Right cardiac atrium (tissue), 5 donors: ENCODE measurements around the gene PLCH2. TPM values are rescaled to one million over a fixed set of nuclear protein-coding genes. Genes with fewer than 3 reads are reported as not detected.

Experiments used
- ATAC-seq, 2 donors: fragments of 200-7000 bp; cut with Tn5 transposase; one replicate each; pipeline versions ENCODE4 v1.8.0 to v1.9.1; 2020; ENCODE audit warnings: moderate library complexity in 2 of 2, mild to moderate bottlenecking in 1 of 2
- DNase-seq, 3 donors: peaks; one replicate each; pipeline ENCODE4 v3.0.0-alpha.2; 2020
- H3K27ac ChIP-seq: one replicate; pipeline ENCODE4 v1.5.1; 2013; ENCODE audit warnings: mild to moderate bottlenecking, low read length, control low read depth, moderate library complexity
- H3K27me3 ChIP-seq: one replicate; pipeline ENCODE4 v1.6.1; 2013; ENCODE audit not compliant: control insufficient read depth, insufficient read depth
- H3K4me1 ChIP-seq: one replicate; pipeline ENCODE4 v1.6.1; 2013; ENCODE audit warnings: low read length; ENCODE audit not compliant: control insufficient read depth, insufficient read depth
- H3K4me3 ChIP-seq: one replicate; pipeline ENCODE4 v1.5.1; 2013; ENCODE audit warnings: low read length, control low read depth
- H3K9me3 ChIP-seq: one replicate; pipeline ENCODE4 v1.6.1; 2013; ENCODE audit warnings: low read length; ENCODE audit not compliant: control insufficient read depth
- WGBS: extraction: QIAGEN DNeasy Blood & Tissue Kit; methylation state at CpG from one replicate; pipeline ENCODE4 v1.1.7; 2013; 5-methylcytosine and 5-hydroxymethylcytosine counted together
- intact Hi-C, 4 donors: fragments of 100-400 bp; cut with DNase I; formaldehyde crosslinking; loops; one replicate each; pipeline versions ENCODE4 v1.11.0 to v1.14.0; 2022 to 2023
- polyA plus RNA-seq: library from polyadenylated mRNA; stranded (reverse); fragments of 200-250 nt; gene quantifications from one replicate; pipeline ENCODE4 v1.2.3, GENCODE V29; 2013
- total RNA-seq, 4 donors: library from RNA; stranded (reverse); fragmentation: NEBNext Ultra II Directional; extraction: Animal tissue kit (Norgen Biotek cat#: 25700); gene quantifications; one replicate each; pipeline ENCODE4 v1.2.1, GENCODE V29; 2021
- donor health status: healthy with polysubstance abuse.
- donor health status: DM: no; HTN: yes; CAD: no.
- donor health status: DM: no; HTN: no; CAD: no.
- donor health status: DM: no; HTN: yes; CAD: no; lungs with severe emphysema.
- donor health status: DM: yes; HTN: yes; CAD: no.

Gene PLCH2
- total and polyA plus RNA-seq, 5 donors, result 0.08 to 0.64 (median 0.12) TPM; not detected in 1

DNA sequence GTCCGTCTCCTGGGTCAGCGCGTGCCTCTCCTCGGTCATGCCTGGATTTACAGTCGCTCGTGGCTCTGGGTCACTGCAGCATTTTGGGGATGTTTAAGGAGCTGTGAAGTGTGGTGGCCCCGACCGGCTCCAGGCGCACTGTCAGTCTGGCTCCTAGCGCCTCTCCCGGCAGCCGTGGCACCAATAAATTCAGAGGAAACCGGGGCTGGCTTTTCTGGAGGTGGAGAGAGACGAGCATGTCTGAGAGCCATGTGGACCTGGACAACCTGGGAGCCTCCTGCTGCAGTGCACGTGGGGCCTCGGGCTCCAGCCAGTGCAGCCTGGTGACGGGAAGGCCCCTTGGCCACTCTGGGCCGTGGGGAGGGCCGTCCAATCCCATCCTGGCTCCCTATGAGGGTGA lies 17.1 kb downstream of the PLCH2 start:
- intact Hi-C loops, result no loop called here
- no peak for DNase-seq
- Histone ChIP-seq H3K4me1 (no peaks in the 10 kb centered on the region), H3K27me3 (no peaks in the 10 kb centered on the region), H3K9me3 (no peaks in the 10 kb centered on the region), H3K4me3 (no peak overlapping the region), H3K27ac (no peak overlapping the region)
- ATAC-seq, result no peak
- WGBS, result 60% methylated on average over 19 of the region's 19 CpGs

DNA sequence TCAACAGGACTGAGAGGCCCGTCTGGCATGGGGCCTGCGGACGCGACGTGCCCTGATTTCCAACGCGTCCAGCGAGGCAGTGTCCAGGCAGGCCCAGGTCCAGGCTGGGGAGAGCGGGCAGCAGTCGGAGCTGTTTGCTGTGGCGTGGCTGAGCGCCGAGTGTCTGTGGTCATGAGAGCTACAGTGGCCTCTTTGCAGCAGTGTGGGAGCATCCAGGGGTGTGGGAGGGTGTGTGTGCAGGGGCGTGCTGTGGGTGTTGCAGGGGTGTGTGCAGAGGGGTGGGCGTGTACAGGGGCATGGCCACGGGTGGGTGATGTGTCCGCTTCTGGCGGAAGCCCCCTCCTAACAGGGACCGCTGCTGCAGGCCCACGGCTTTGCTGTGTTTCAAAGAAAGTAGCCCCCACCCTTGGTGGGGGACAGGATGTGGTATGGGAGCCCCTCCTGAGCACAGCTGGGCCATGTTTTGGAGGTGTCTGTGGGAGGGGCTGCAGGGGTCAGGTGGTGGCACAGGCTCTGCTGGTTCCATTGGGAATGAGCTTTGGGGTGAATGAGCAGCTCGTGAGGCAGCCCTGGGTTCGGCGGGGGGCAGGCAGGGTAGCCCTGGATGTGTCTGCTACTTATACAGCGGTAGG lies 17.7 kb downstream of the PLCH2 start:
- Histone ChIP-seq H3K4me1 (no peaks in the 10 kb centered on the region), H3K9me3 (no peaks in the 10 kb centered on the region), H3K27me3 (no peaks in the 10 kb centered on the region), H3K4me3 (no peak overlapping the region), H3K27ac (no peak overlapping the region)
- DNase-seq (no peak), ATAC-seq (no peak)
- intact Hi-C loops, result no loop called here
- WGBS, result 72% methylated on average over 24 of the region's 24 CpGs

DNA sequence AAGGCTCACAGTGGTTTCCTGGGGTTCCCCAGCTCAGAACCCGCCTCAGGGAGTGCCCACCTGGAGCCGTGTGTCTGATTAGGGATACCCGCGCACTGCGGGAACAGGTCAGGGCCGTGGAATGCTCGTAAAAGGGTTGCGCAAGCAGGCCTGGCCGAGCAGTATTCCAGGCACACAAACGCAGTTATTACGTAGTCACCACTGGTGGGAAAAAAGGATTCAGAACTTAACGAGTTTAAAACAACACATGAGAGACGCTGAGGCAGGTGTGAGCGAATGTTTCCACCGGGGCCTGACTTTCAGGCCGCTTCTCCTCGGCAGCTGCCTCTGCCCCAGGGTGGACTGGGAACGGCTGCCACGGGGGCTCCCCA lies 18.2 kb downstream of the PLCH2 start:
- intact Hi-C loops, result no loop called here
- no peaks in the 10 kb centered on the region for H3K27me3 ChIP-seq
- ATAC-seq (no peak), DNase-seq (no peak)
- WGBS, result 74% methylated on average over 19 of the region's 19 CpGs
- no peak overlapping the region for H3K4me3 ChIP-seq
- no peaks in the 10 kb centered on the region for H3K4me1 ChIP-seq
- H3K9me3 ChIP-seq, result no peaks in the 10 kb centered on the region
- no peak overlapping the region for H3K27ac ChIP-seq

DNA sequence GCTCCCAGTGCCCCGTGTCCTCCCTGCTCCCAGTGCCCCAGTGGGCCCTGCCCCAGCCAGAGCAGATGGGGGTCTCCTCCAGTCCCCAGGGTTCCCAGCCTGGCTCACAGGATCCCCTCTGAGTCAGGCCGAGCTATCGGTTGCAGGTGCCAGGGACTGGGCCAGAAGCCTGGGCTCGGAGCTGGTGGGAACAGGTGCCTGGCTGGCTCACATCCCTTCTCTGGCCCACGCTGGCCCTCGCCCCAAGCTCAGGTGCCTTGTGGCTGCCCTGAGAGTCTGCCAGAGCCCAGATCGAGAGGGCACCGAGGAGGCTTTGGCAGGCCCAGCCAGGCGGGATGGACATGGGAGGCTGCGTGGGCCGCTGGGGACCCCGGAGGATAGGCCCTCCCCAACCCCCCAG lies 18.9 kb downstream of the PLCH2 start:
- no peak overlapping the region for H3K4me3 ChIP-seq
- intact Hi-C loops, result no loop called here
- H3K27ac ChIP-seq, result no peak overlapping the region
- H3K4me1 ChIP-seq, result no peaks in the 10 kb centered on the region
- ATAC-seq (no peak), DNase-seq (no peak)
- WGBS, result 85% methylated on average over 12 of the region's 12 CpGs
- H3K27me3 ChIP-seq, result no peaks in the 10 kb centered on the region
- no peaks in the 10 kb centered on the region for H3K9me3 ChIP-seq

DNA sequence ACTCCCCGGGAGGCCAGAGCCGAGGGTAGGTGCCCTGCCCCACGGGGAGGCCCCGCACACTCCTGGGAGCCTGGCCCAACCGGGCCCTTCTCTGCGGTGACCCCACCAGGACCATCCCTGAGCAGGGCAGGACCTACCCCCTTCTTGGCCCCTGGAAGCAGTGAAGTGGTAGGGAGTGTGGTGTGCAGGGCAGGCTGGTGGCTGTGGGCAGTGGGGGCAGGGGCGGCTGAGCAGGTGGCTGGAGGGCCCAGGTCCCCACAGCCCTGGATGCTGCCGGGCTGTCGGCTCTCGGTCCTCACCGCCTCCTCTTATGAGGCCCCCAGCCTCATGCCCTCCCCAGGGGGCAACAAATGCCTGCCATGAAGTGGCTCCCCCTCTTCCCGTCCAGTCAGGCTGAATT lies 19.5 kb downstream of the PLCH2 start:
- Histone ChIP-seq H3K27me3 (no peaks in the 10 kb centered on the region), H3K4me1 (no peaks in the 10 kb centered on the region), H3K27ac (no peak overlapping the region), H3K9me3 (no peaks in the 10 kb centered on the region), H3K4me3 (no peak overlapping the region)
- WGBS, result 81% methylated on average over 12 of the region's 12 CpGs
- no peak for DNase-seq
- intact Hi-C loops, result no loop called here
- no peak for ATAC-seq

DNA sequence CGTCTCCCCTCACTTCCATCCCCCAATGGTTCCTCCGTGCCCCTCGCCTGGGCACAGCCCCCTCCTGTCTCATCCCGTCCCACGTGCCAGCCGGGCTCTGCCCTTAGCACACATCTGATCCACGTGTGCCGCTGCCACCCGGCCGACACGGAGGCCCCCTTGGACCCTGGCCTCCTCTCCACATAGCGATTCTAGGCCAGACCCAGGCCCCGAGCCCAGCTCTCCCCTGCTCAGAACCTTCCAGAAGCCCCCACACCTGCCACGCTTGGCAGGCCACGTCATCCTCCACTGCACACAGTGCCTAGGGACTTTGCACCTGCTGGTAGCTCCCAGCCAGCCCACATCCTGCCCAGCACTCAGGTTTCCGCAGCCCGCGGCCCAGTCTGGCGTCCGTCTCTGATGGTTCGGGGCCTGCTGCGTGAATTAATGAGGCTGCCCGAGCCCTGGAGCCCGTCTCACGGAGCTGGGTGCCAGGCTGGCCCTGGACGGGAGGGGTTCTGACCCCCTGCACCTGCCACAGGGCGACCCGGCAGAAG lies 20.1 kb downstream of the PLCH2 start:
- ATAC-seq, result no peak
- no peaks in the 10 kb centered on the region for H3K27me3 ChIP-seq
- H3K9me3 ChIP-seq, result no peaks in the 10 kb centered on the region
- H3K4me1 ChIP-seq, result no peaks in the 10 kb centered on the region
- WGBS, result 88% methylated on average over 28 of the region's 28 CpGs
- no peak for DNase-seq
- intact Hi-C loops, result no loop called here
- no peak overlapping the region for H3K4me3 ChIP-seq
- H3K27ac ChIP-seq, result no peak overlapping the region

DNA sequence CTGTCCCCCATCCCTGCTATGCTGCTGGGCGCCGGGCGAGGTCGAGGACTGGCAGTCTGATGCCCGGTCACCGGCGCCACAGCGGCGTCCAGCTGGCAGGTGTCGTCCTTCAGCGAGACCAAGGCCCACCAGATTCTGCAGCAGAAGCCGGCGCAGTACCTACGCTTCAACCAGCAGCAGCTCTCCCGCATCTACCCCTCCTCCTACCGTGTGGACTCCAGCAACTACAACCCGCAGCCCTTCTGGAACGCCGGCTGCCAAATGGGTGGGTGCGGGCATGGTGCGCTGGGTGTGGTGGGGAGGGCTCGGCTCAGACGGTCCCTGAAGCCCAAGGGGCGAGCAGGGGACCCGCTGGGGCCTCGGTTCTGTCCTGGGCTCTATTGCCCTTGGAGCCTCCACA lies 20.7 kb downstream of the PLCH2 start:
- intact Hi-C loops, result no loop called here
- DNase-seq (no peak), ATAC-seq (no peak)
- no peak overlapping the region for H3K27ac ChIP-seq
- no peaks in the 10 kb centered on the region for H3K9me3 ChIP-seq
- WGBS, result 86% methylated on average over 26 of the region's 26 CpGs
- no peak overlapping the region for H3K4me3 ChIP-seq
- no peaks in the 10 kb centered on the region for H3K4me1 ChIP-seq
- H3K27me3 ChIP-seq, result no peaks in the 10 kb centered on the region

DNA sequence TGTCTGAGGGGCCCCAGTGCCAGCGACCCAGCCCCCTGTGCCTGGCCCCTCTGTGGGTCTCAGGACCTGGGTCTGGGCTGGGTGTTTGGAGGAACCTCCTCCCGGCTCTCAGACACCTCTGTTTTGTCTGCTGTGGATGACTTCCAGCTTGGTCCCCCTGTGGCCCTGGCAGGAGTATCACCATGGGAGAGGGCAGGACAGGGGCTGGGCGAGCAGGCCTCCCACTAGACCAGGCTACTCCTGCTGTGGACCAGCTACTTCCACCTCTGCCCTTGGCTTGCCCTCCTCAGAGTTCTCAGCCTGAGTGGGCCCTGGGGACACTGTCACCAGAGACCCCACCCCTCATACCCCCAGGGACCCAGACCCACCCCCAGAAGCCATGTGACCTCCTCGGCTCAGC lies 21.8 kb downstream of the PLCH2 start:
- no peaks in the 10 kb centered on the region for H3K27me3 ChIP-seq
- intact Hi-C loops, result no loop called here

DNA sequence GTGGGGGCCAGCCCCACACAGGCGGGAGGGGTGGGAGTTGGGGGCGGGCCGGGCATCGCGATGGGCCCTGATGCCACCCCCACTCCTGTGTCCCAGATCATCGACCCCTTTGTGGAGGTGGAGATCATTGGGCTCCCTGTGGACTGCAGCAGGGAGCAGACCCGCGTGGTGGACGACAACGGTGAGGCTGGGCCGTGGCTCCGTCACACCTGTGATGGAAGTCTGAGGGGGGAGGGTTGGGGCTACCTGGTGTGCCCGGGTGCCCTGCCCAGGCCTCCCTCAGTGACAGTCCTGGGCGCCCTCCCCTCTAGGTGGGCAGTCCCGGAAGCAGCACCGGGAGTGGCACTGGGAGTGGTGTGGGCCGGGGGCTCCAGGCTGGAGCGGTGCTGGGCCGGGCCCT lies 22.6 kb downstream of the PLCH2 start:
- no peak for ATAC-seq
- intact Hi-C loops, result no loop called here
- WGBS, result 77% methylated on average over 19 of the region's 19 CpGs

More for the DNA sequence above, 21.8 kb downstream of the PLCH2 start:
- H3K9me3 ChIP-seq, result no peaks in the 10 kb centered on the region
- no peak for DNase-seq
- no peak overlapping the region for H3K4me3 ChIP-seq
- no peak for ATAC-seq
- no peak overlapping the region for H3K27ac ChIP-seq
- no peaks in the 10 kb centered on the region for H3K4me1 ChIP-seq
- 55% methylated on average over 4 of the region's 4 CpGs for WGBS

DNA sequence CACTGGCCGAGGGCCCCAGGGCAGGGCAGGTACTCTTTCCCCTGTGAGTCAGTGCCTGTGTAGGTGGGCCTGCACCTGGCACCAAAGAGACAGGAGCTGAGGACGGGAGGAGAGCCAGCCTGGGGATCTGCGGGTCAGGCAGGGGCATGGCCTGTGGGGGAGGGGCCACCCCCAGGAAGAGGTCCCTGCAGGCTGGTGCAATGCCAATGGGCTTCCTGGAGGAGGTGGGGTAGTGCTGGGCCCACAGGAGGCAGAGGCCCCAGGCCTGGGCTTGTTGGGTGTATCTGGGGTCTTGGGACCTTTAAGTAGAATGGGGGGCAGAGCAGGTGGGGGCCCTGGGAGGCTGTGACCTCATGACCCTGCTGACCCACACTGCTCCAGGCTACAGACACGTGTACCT lies 23.2 kb downstream of the PLCH2 start:
- H3K27me3 ChIP-seq, result no peaks in the 10 kb centered on the region
- ATAC-seq, result no peak
- intact Hi-C loops, result no loop called here

More for the DNA sequence above, 22.6 kb downstream of the PLCH2 start:
- Histone ChIP-seq H3K27me3 (no peaks in the 10 kb centered on the region), H3K27ac (no peak overlapping the region), H3K4me1 (no peaks in the 10 kb centered on the region), H3K9me3 (no peaks in the 10 kb centered on the region), H3K4me3 (no peak overlapping the region)
- DNase-seq, result no peak

DNA sequence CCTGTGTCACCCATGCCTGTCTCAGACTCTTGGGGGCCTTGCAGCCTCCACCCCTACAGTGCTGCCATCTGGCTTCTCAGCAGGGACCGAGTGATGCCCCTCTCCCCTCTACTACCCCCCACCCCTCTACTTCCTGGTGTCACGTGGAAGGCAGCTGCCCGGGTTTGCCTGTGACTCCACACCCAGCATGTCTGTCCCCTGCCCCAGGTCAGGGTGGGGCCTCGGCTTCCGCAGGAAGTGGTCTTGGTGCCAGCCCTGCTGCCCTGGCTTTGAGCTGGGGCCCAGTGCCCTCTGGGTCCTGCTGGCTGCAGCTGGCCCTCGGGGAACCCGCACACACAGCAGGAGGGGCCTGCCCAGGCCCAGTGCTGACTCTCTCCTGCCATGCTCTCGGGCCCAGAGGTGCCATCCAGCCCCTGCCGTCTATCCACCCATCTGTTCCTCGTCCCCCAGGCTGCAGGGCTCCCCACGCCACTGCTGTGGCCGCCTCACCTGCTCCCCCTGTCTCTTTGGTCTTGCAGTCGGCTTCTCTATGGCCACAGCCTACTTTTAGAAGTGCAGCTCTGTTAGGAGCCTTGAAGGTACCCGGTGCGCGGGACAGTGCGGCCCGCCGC lies 24.0 kb downstream of the PLCH2 start:
- DNase-seq (no peak), ATAC-seq (no peak)
- Histone ChIP-seq H3K9me3 (no peaks in the 10 kb centered on the region), H3K27me3 (no peaks in the 10 kb centered on the region), H3K4me1 (no peaks in the 10 kb centered on the region), H3K4me3 (no peak overlapping the region), H3K27ac (no peak overlapping the region)
- intact Hi-C loops, result no loop called here
- 60% methylated on average over 19 of the region's 19 CpGs for WGBS

More for the DNA sequence above, 23.2 kb downstream of the PLCH2 start:
- no peak overlapping the region for H3K4me3 ChIP-seq
- H3K4me1 ChIP-seq, result no peaks in the 10 kb centered on the region
- H3K27ac ChIP-seq, result no peak overlapping the region
- no peaks in the 10 kb centered on the region for H3K9me3 ChIP-seq
- no peak for DNase-seq
- WGBS, result 62% methylated on average over 4 of the region's 4 CpGs
